Measurements from ENCODE around the gene KIF26B. TPM values are rescaled to one million over a fixed set of nuclear protein-coding genes. Genes with fewer than 3 reads are reported as not detected.

KIF26B gene
- total RNA-seq, 1 experiment from 2014 or later = 1.6 TPM

GRCh38 chr1:245685111-245685810 lies 530.5 kb downstream of the KIF26B start:
- POLR2A ChIA-PET = no interaction called here

GRCh38 chr1:245686006-245686405 lies 531.2 kb downstream of the KIF26B start:
- Mint-ChIP-seq H3K4me1 (ENCODE audit: insufficient read depth, unreplicated experiment) (no peaks in the 10 kb centered on the region), H3K27me3 (ENCODE audit: insufficient read depth, unreplicated experiment) (no peaks in the 10 kb centered on the region), H3K36me3 (ENCODE audit: insufficient read depth, unreplicated experiment) (no peaks in the 10 kb centered on the region), H3K4me3 (ENCODE audit: unreplicated experiment) (no peak overlapping the region), H3K9me3 (ENCODE audit: unreplicated experiment) (no peaks in the 10 kb centered on the region), H3K27ac (ENCODE audit: low read depth, unreplicated experiment) (no peak overlapping the region)
- no peak for DNase-seq (ENCODE audit: unreplicated experiment)
- ChIA-PET CTCF (interaction anchor here (0.8 to 1.0 kb wide), 2 partner anchors 525 to 530 kb away, joined by 3 read pairs; no protein-coding TSS in a partner anchor), POLR2A (no interaction called here)
- no peak for TF ChIP-seq CTCF (IDR thresholded peaks at IDR 0.05; ENCODE audit: unreplicated experiment)
- BruUV-seq (replicated peaks) = no TSS peak
- intact Hi-C loops (cut with micrococcal nuclease) = no loop called here

More at GRCh38 chr1:245685111-245685810, 530.5 kb downstream of the KIF26B start:
- no peaks in the 10 kb centered on the region for H3K9me3 Mint-ChIP-seq (ENCODE audit: unreplicated experiment)
- H3K4me1 Mint-ChIP-seq (ENCODE audit: insufficient read depth, unreplicated experiment) = no peaks in the 10 kb centered on the region
- BruUV-seq (replicated peaks) = no TSS peak
- H3K27ac Mint-ChIP-seq (ENCODE audit: low read depth, unreplicated experiment) = no peak overlapping the region
- CTCF ChIA-PET = interaction anchor here (0.8 to 1.1 kb wide), 3 partner anchors 318 to 529 kb away, joined by 3 read pairs; no protein-coding TSS in a partner anchor
- DNase-seq (ENCODE audit: unreplicated experiment) = no peak
- TF ChIP-seq CTCF (IDR thresholded peaks at IDR 0.05; ENCODE audit: unreplicated experiment) = no peak
- no peaks in the 10 kb centered on the region for H3K36me3 Mint-ChIP-seq (ENCODE audit: insufficient read depth, unreplicated experiment)
- H3K4me3 Mint-ChIP-seq (ENCODE audit: unreplicated experiment) = no peak overlapping the region
- intact Hi-C loops (cut with micrococcal nuclease) = no loop called here
- H3K27me3 Mint-ChIP-seq (ENCODE audit: insufficient read depth, unreplicated experiment) = no peaks in the 10 kb centered on the region

GRCh38 chr1:245686446-245687030 lies 531.8 kb downstream of the KIF26B start:
- no peak for TF ChIP-seq CTCF (IDR thresholded peaks at IDR 0.05; ENCODE audit: unreplicated experiment)
- Mint-ChIP-seq H3K9me3 (ENCODE audit: unreplicated experiment) (no peaks in the 10 kb centered on the region), H3K4me1 (ENCODE audit: insufficient read depth, unreplicated experiment) (no peaks in the 10 kb centered on the region), H3K4me3 (ENCODE audit: unreplicated experiment) (no peak overlapping the region), H3K27me3 (ENCODE audit: insufficient read depth, unreplicated experiment) (no peaks in the 10 kb centered on the region), H3K36me3 (ENCODE audit: insufficient read depth, unreplicated experiment) (no peaks in the 10 kb centered on the region), H3K27ac (ENCODE audit: low read depth, unreplicated experiment) (no peak overlapping the region)
- BruUV-seq (replicated peaks) = no TSS peak
- ChIA-PET POLR2A (no interaction called here), CTCF (no interaction called here)
- no peak for DNase-seq (ENCODE audit: unreplicated experiment)
- intact Hi-C loops (cut with micrococcal nuclease) = no loop called here

DNA sequence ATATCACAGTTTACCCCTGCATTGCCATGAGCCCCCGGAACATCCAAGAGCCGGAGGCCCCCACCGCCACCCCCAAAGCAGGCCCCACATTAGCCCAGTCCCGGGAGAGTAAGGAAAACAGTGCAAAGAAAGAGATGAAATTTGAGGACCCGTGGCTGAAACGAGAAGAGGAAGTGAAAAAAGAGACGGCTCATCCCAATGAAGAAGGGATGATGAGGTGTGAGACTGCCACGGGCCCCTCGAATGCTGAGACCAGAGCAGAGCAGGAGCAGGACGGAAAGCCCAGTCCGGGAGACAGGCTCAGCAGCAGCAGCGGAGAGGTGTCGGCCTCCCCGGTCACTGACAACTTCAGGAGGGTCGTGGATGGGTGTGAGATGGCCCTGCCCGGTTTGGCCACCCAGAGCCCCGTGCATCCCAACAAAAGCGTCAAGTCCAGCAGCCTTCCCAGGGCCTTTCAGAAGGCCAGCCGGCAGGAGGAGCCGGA lies 532.4 kb downstream of the KIF26B start:
- no peaks in the 10 kb centered on the region for H3K27me3 Mint-ChIP-seq (ENCODE audit: insufficient read depth, unreplicated experiment)
- BruUV-seq (replicated peaks) = no TSS peak
- no peaks in the 10 kb centered on the region for H3K36me3 Mint-ChIP-seq (ENCODE audit: insufficient read depth, unreplicated experiment)
- no peak for DNase-seq (ENCODE audit: unreplicated experiment)
- CTCF ChIA-PET = no interaction called here
- H3K4me1 Mint-ChIP-seq (ENCODE audit: insufficient read depth, unreplicated experiment) = no peaks in the 10 kb centered on the region
- H3K4me3 Mint-ChIP-seq (ENCODE audit: unreplicated experiment) = no peak overlapping the region
- intact Hi-C loops (cut with micrococcal nuclease) = no loop called here
- TF ChIP-seq CTCF (IDR thresholded peaks at IDR 0.05; ENCODE audit: unreplicated experiment) = no peak
- H3K27ac Mint-ChIP-seq (ENCODE audit: low read depth, unreplicated experiment) = no peak overlapping the region
- POLR2A ChIA-PET = no interaction called here
- no peaks in the 10 kb centered on the region for H3K9me3 Mint-ChIP-seq (ENCODE audit: unreplicated experiment)
